ENCODE data around the gene MAGI3.

- TF ChIP-seq CTCF (conservative IDR thresholded peaks at IDR 0.05; ENCODE audit: low read length) (no peak), EZH2phosphoT487 (IDR thresholded peaks at IDR 0.05; ENCODE audit: borderline replicate concordance, low read depth, low read length) (no peak)
Measured at GRCh38 chr1:113444857-113445256, 54.5 kb downstream of the MAGI3 start.

Data from OCI-LY7 (cell line).